ENCODE data around the gene IQSEC3.

- TF ChIP-seq POLR2A (IDR thresholded peaks at IDR 0.05) (no peak), CTCF (IDR thresholded peaks at IDR 0.05) (no peak)
Observed at GRCh38 chr12:221736-222135, 155.2 kb downstream of the IQSEC3 start.

All from body of pancreas (tissue), 4 donors.